ENCODE results near the gene OPA3.
A peak's percentile ranks its signal among the peaks of the same experiment; 100 is the strongest.
"Not testable (repeated sequence)": the region's sequence is repeated elsewhere in the genome, so short reads cannot be mapped to it uniquely, and the experiment has no call there.

OPA3 gene

DNA sequence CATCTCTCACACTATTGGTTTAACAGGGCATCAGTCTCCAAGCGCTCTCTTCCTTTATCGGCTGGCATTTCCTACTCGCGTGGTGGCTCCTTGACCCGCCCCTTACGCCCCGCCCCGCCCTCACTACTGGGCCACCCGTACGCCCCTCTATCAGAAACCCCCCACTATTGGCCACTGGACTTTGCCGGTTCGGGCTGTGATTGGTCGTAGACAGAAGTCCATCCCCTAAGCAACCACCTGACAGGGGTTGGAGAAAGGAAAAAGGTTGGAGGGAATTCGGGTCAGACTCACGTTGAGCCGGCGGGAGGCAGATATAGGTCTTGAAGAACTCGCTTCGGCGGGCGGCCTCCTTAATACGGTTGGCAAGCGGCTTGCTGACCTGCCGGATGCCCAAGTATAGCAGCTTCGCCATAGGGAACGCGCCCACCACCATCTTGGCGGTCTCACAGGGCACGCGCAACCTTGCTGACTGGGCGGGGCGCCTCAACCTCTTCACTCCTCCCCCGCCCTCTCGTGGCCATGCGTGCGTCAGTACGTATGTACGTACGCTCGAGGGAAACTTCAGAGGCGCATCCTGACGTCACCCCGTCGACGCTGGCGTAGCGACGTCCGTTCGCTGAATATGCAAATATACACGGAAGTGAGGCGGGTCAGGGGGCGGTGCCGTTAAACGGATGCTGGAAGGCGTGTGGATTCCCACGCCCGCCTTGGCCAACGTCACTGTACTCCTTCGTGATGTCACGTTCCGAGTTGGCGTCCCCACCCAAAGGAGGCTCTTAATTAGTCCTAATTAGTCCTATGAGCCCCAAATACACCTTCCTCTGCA, at the start of gene OPA3:
OPA3 (minus strand) TSS at position 471 of the 826 bp plus-strand sequence; CDS start at position 433, 38 bp downstream.
- DNase-seq: peak; percentile 99

DNA sequence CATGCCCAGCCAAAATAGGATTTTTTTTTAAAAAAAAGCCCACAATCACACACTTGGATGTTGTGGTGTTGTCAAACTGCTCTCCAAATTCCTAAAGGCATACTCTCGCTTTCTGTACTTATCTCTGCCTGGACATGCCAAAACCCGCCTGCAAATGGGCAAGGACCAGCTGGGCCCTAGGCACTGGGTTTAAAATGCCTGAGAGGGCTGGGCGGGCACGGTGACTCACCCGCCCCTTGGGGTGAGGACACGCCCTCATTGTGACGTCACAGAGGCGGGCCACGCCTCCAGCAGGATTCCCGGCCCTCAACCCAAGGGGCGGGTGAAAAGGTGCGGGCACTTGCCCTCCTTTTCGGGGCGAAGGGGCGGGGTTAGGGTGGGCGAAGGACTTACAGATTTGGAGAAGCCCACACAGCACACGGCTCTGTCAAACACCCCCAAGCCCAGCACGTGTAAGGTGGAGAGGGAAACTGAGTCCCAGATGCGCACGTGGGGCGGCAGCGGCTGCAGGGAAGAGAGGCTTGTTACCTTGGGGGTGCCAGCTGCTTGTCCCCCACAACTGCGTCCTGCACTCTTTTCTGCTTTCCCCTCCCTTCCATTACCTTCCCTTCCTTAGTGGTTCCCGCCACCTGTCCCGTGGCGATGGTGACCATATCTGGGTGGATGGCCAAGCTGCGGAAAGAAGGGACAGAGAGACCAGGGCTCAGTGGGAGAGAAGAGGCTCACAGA, 48.0 kb upstream of the OPA3 start:
- DNase-seq: peak; percentile 28

DNA sequence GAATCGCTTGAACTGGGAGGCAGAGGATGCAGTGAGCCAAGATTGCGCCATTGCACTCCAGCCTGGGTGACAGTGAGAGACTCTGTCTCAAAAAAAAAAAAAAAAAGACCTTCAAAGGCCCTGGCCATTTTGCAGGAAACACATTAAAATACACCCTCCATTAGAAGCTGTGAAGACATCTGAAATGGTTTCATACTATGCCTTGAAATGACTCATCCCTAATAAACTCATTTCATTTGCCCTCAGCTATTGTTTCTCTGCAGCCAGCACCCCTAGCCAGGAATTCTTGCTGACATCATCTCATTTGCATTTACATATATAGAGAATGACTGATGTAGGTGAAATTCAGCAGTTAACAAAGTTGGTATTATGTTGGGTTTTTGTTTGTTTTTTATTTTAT, 45.9 kb upstream of the OPA3 start:
- no peak for DNase-seq

DNA sequence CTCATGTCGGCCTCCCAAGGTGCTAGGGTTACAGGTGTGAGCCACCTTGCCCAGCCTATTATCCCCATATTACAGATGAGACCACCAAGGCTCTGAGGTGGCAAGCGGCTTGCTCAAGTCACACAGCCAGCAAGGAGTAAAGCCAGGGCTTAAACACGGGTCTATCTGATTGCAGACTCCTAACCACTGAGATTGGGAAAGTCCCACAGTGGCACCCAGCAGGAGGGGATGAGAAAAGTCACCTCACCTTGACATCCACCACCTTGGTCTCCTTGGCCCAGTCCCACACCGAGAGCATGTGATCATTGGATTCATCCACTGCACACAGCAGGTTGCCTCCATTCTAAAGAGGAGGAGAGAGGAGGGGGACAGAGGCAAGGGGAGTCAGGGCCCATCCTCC, 45.1 kb upstream of the OPA3 start:
- no peak for DNase-seq

DNA sequence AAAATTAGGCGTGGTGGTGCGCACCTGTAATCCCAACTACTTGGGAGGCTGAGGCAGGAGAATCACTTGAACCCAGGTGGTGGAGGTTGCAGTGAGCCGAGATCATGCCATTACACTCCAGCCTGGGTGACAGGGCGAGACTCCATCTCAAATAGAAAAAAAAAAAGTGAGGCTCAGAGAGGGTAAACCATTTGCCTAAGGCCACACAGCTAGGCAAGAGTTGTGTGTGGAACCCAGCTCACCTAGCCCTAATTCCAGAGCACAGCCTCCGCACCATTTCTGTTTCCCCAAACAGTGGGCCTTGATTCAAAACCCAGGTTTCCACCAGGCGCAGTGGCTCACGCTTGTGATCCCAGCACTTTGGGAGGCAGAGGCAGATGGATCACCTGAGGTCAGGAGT, 43.6 kb upstream of the OPA3 start:
- not testable (repeated sequence) for DNase-seq

DNA sequence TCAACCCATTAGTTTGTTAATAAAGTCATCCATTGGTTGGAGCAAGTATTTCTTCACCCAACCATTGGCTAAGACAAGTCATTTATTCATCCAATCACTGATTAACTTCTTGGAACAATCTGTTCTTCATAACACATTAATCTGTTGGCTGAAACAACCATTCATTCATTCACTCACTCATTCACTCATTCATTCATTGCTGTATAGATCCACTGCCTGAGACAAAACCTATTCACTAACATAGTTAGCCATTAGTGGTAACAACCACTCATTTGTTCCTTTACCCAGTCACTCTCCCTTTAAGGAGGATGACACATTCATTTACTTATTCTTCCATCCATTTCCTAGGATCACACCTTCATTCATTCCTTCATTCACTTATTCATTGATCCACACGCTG, 39.4 kb upstream of the OPA3 start:
- no peak for DNase-seq

DNA sequence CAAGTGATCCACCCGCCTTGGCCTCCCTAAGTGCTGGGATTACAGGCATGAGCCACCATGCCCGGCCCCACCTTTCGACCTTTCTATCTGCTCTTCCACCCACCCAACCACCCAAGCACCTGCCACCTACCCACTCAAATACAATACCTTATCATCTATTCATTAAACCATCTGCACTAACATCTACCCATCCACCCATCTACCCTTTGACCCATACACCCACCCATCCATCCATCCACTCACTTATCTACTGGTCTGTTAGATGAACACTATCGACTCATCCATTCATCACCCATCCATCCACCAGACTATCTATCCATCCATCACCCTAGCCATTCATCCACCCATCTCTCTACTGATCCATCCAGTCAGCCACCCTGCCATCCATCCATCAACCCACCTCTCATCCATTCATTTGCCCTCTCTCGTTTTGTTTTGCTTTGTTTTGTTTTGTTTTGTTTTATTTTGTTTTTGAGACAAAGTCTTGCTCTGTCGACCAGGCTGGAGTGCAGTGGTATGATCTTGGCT, 37.4 kb upstream of the OPA3 start:
- DNase-seq: no peak

DNA sequence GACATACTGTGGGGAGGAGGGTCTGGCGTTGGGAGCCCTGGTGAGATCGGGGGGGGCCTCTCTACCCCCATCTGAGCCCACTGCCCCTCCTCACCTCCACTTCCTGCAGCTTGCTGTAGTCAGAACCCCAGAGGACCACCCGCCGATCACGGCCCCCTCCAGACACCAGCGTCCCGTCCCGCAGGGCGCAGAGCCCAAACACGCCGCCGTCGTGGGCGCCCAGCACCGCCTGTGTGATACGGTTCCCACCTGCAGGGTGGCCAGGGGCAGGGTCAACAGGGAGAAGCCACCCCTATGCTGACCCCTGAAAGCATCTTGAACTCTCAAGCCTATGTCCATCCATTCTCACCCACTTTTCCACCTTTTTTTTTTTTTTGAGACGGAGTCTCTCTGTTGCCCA, 36.8 kb upstream of the OPA3 start:
- no peak for DNase-seq

DNA sequence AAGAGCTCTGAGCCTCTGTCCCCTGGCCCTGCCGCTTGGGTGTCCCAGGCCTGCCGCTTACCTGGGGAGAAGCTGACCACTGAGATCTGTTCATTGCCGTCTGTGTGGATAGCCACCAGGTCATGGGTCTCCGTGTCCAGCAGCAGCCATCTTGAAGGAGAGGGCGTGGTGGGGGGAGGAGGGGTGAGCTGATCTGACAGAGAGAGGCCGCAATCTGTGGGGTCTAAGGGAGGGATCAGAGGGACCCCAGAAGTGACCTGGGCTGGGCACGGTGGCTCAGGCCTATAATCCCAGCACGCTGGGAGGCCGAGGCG, 32.1 kb upstream of the OPA3 start:
- no peak for DNase-seq

DNA sequence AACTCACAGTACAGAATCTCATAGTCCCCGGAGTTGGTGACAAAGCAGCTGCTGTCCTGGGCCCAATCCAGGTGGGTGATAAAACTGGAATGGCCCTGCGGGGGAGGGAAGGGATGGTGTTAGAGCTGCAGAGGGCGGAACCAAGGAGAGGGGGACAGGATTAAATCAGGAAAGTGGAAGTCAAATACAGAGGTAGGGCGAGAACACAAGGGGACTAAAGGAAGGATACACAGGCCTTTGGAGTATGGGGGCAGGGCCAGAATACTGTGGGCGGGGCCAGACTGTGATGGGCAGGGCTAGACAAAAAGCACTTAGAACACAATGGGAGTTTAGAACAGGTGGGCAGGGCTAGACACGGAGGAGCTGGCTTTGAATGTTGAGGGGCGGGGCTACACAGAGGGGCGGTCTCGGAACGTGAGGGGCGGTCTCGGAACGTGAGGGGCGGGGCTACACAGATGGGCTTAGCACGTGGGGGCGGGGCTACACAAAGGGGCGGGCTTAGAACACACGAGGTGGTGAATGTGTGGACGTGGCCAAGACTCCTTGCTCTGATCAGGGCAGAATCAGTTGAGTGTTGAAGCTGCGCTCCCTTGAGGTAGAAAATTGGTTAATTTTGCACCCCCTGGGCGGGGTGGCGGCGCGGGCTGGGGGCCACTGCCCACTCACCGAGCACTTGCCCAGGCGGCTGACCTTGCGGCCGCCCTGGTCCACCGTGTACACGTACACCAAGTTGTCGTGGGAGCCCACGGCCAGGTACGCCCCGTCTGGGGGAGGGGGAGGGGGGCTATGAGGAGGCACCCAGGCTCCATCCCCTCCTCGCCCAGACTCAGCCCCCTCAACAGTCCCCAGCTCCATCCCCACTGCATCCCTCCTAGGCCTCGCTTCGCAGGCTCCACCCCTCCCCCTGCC, 31.4 kb upstream of the OPA3 start:
- DNase-seq: peak; percentile 79

DNA sequence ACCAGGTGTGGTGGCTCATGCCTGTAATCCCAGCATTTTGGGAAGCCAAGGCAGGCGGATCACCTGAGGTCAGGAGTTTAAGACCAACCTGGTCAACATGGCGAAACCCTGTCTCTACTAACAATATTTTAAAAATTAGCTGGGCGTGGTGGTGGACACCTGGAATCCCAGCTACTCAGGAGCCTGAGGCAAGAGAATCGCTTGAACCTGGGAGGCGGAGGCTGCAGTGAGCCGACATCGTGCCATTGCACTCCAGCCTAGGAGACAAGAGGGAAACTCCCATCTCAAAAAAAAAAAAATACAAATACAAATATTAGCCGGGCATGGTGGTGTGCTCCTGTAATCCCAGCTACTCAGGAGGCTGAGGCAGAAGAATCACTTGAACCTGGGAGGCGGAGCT, 30.5 kb upstream of the OPA3 start:
- not testable (repeated sequence) for DNase-seq

DNA sequence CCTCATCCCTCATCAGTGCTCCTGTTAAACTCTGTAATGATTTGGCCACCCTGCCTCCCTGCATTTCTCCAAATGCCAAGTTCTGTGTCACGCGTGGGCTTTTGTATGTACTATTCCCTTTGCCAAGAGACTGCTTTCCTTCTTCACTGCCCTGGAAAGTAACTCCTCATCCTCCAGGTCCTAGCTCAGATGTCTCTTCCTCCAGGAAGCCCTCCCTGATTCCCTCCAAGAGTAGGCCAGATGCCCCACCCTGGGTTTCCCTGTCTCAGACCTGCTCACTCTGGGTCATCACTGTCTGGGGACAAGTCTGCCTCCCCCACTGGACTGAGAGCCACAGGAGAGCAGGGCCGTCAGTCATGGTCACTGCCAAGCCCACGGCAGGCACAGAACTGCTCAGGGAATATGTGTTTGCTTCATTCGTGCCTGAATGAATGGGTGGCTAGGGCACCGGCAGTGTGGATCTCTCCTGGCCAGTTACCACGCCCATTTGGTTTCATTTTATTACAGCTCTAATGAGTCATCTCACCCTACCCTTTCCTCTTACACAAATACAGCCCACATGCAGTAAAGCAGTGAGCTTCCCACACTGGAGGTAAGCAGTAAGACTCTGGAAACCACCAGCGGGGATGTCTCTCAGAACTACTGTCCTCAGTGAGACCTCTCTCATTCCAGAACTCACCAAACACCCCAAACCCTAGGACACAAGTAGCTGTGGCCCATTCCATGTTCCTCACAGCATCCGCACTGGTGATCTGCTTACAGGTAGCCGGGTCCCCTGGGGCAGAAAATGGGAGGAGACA, 29.5 kb upstream of the OPA3 start:
- DNase-seq: no peak

DNA sequence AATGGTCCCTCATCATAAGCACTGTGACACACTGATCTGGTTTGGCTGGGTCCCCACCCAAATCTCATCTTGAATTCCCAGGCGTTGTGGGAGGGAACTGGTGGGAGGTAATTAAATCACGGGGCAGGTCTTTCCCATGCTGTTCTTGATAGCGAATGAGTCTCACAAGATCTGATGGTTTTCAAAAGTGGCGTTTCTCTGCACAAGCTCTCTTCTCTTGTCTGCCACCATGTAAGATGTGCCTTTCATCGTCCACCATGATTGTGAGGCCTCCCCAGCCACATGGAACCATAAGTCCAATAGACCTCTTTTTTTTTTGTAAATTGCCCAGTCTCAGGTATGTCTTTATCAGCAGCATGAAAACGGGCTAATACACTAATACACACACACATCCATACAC, 24.3 kb upstream of the OPA3 start:
- no peak for DNase-seq

DNA sequence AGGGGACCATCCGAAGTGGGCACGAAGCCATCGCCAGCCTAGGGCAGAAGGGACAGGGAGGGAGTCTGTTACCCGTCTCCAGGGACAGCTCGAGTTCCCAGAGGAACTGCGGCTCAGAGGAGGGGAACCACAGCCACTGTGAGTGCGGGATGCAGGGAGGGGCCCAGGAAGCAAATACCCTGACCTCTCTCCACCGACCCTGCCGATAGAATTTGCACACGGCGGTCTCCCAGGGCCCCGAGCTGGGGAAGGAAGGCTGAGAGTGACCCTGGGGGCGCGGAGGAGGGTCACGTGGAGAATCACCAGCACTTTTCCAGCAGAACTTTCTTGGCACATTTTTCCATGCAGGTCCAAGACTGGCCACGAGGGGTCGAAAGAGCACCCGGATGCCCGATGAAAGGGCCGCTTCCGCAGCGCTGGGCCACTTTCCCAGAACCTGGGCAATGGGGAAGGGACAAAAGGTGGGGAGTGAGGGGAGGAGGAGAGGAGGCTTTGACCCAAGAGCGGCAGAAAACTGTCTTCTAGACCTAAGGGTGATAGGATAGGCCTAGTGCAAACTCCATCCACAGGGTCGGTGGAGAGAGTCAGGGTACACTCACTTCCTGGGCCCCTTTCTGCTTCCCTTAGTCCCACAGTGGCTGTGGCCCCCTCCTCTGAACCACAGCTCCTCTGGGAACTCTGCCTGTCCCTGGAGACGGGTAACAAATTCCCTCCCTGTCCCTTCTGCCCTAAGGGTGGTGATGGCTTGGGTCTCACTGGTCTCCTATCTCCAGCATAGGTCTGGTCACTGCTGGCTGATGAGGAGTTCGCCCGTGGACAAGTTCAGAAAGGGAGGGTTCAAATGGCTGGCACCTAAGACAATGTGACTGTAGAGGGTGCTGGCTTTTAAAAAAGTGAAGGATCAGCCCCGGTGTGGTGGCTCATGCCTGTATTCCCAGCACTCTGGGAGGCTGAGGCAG, 22.7 kb upstream of the OPA3 start:
- DNase-seq: peak; percentile 25

DNA sequence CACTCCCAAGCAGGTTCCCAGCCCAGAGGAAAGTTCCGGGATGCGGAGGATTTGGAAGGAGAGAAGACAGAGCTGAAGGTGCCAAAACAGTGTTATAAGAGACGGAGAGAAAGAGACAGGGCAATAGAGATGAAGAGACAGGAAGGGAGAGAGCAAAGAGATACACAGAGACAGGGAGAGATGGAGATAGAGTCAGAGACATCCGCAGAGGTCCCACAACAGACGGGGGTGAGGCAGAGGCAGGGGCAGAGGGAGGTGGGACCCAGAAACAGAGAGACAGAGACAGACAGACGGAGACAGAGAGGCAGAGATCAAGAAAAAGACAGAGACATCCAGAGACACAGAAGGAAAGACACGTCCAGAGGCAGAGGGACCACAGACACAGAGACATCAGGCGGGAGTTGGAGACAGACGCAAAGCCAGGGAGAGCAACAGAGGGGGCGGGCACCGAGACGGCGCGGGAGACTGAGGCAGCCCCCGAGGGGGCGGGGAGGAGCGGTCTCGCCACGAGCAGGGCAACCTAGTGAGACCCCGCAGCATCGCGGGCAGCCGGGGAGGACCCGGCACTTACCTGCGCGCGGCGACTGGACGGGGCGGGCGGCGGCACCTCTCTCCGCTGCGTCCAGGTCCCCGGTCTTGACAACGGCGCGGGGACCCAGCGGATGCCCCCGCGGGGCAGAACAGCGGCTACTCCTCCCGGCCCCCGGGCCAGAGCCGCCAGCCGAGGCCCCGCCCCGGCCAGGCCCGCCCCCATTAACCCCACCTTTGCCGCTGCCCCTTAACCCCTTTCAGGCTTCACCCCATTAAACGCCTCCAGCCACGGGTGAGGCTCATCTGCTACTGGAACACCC, 17.1 kb upstream of the OPA3 start, which contains the start of gene GPR4:
GPR4 (minus strand) TSS at position 689 of the 851 bp plus-strand sequence. CDS start 10,346 bp downstream, outside the sequence.
- DNase-seq: no peak

DNA sequence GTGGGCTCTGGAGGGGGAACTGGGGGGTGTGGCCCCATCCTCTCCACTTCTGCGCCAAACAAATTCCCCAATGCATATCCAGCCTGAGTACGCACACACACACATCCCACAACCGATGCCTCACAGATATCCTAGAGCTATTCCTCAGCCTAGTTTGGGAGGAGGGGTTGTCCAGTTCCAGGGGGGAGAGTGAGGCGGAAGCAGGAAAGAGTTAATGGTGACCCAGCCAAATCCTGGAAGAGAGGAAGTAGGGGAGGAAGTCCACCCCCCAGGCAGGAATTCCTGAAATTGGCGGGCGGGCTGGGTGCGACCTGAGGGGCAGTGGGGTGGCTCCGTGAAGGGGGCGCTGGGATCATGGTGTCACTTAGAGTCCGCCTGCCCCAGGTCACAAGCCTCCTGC, 16.5 kb upstream of the OPA3 start:
- DNase-seq: no peak

DNA sequence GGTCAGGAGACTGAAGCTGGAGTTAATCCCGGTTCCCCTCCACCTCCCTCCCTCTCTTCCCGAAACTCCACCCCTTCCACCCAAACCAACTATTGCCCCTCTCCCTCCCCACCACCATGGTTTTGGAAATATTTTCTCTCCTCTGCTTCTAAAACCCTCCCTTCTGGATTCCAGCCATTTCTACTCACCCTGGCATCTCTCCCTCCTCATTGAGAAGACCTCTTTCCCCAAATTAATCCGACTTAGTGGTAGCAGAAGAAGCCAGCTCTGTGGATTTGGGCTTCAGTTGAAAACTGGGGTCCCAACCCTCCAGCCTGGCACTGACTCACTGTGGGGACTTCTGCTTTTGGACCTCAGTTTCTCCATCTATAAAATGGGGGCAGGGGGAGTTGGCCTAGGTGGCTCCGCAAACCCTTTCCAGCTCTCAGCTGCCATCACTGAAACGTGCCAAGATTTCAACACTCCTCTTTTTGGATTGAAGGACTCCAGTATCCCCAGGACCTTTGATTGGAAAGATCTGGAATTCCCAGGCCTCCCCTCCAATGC, 15.8 kb upstream of the OPA3 start:
- DNase-seq: no peak

DNA sequence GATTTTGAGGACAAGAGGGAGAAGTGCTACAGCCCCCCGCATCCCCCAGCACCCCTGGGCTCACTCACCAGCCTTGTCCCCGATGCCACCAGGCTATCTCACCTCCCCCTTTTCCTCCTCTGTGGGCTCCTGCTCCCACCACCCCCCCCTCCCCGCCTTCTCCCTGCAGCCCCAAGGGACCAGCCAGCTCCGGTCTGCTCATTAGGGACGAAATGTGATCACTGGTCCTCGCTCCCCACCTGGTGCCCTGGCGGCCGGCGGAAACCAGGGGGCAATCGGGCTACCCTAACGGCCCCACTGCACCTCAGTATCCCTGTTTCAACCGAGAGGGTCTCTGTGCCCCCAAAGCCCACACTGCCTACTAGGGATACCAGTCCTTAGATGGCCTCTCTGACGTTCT, 14.7 kb upstream of the OPA3 start:
- DNase-seq: no peak

DNA sequence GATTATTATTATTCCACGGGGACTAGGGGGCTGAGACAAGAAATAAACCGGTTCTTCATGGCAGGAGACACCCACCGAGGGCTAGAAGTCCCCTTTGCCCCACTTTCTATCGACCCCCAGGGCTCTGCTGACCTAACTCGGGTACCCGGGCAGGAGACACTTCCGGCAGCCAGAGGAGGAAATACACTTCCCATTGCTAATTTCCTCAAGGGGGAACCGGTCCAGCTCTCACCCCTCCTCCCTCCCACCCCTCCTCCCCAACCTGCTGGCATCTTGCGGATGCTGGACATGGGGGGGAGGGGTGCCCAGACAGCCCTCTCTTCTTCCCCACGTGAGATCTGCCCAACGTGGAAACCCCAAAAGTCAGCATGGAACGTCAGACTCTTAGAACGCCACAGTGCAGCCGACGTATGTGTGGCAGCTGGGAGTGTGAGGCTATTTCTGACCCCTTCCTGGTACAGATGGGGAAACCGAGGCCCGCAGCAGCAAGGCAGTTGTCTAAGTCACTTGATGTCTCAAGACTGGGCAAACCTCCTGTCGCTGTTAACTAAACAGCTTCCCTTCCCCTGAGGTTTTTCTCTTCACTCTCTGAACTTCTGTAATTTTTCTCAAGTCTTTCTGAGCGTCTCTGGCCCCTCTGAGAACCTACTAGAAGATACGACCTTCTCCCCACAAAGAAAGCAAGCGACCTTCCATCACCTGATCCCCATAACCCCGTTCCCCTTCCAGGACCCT, 13.8 kb upstream of the OPA3 start:
- DNase-seq: no peak
